Activated naive CD8-positive, alpha-beta T cell treated with anti-CD3 and anti-CD28 coated beads for 36 hours (primary cell): ENCODE data around the gene RECK. TPM values are rescaled to one million over a fixed set of nuclear protein-coding genes. Genes with fewer than 3 reads are reported as not detected.
"Not testable (repeated sequence)": the region's sequence is repeated elsewhere in the genome, so short reads cannot be mapped to it uniquely, and the experiment has no call there.

Source experiments
- DNase-seq: peaks from one replicate; pipeline ENCODE4 v3.0.0; 2021
- H3K27ac Mint-ChIP-seq: one replicate; pipeline ENCODE4 v1.8.0; 2022; ENCODE audit warnings: mild to moderate bottlenecking, moderate library complexity, mixed read lengths
- H3K27me3 Mint-ChIP-seq: one replicate; pipeline ENCODE4 v1.8.0; 2022; ENCODE audit warnings: mild to moderate bottlenecking, mixed read lengths
- H3K36me3 Mint-ChIP-seq: one replicate; pipeline ENCODE4 v1.8.0; 2021; ENCODE audit warnings: mild to moderate bottlenecking, mixed read lengths
- H3K4me1 Mint-ChIP-seq: one replicate; pipeline ENCODE4 v1.8.0; 2021; ENCODE audit warnings: mixed read lengths
- H3K4me3 Mint-ChIP-seq: one replicate; pipeline ENCODE4 v1.8.0; 2022; ENCODE audit warnings: mild to moderate bottlenecking, moderate library complexity, mixed read lengths
- H3K9me3 Mint-ChIP-seq: one replicate; pipeline ENCODE4 v1.8.0; 2022; ENCODE audit warnings: mixed read lengths
- total RNA-seq, 2 experiments: library from RNA; stranded (reverse); gene quantifications; one replicate each; pipeline ENCODE4 v1.2.3, GENCODE V29; 2021

Gene RECK
- total RNA-seq, 2 experiments from 2014 or later, result 4.4 to 5.2 TPM

GRCh38 chr9:36154331-36154952 is 117.7 kb downstream of the RECK start:
- no peak overlapping the region for H3K4me3 Mint-ChIP-seq
- DNase-seq, result no peak
- no peaks in the 10 kb centered on the region for H3K9me3 Mint-ChIP-seq
- H3K27ac Mint-ChIP-seq, result peak overlapping the region; percentile 43
- peaks cover 12% of the 10 kb centered on the region for H3K36me3 Mint-ChIP-seq
- H3K27me3 Mint-ChIP-seq, result no peaks in the 10 kb centered on the region
- H3K4me1 Mint-ChIP-seq, result peaks cover 43% of the 10 kb centered on the region

- H3K4me1 Mint-ChIP-seq, result peaks cover 32% of the 10 kb centered on the region
- H3K27me3 Mint-ChIP-seq, result no peaks in the 10 kb centered on the region
- H3K4me3 Mint-ChIP-seq, result no peak overlapping the region
- peaks cover 10% of the 10 kb centered on the region for H3K36me3 Mint-ChIP-seq
- no peaks in the 10 kb centered on the region for H3K9me3 Mint-ChIP-seq
- no peak for DNase-seq
- no peak overlapping the region for H3K27ac Mint-ChIP-seq
Observed at GRCh38 chr9:36156116-36156515, 119.4 kb downstream of the RECK start.

- no peak for DNase-seq
- no peak overlapping the region for H3K4me3 Mint-ChIP-seq
- no peak overlapping the region for H3K27ac Mint-ChIP-seq
- H3K27me3 Mint-ChIP-seq, result no peaks in the 10 kb centered on the region
- H3K36me3 Mint-ChIP-seq, result peaks cover 10% of the 10 kb centered on the region
- peaks cover 19% of the 10 kb centered on the region for H3K4me1 Mint-ChIP-seq
- H3K9me3 Mint-ChIP-seq, result no peaks in the 10 kb centered on the region
Observed at GRCh38 chr9:36158122-36158521, 121.4 kb downstream of the RECK start.

GRCh38 chr9:36158917-36159316 is 122.2 kb downstream of the RECK start:
- no peaks in the 10 kb centered on the region for H3K9me3 Mint-ChIP-seq
- peaks cover 10% of the 10 kb centered on the region for H3K36me3 Mint-ChIP-seq
- H3K4me3 Mint-ChIP-seq, result no peak overlapping the region
- DNase-seq, result no peak
- H3K4me1 Mint-ChIP-seq, result peaks cover 15% of the 10 kb centered on the region
- H3K27ac Mint-ChIP-seq, result no peak overlapping the region
- H3K27me3 Mint-ChIP-seq, result no peaks in the 10 kb centered on the region

GRCh38 chr9:36159509-36159908 is 122.8 kb downstream of the RECK start:
- not testable (repeated sequence) for H3K4me1 Mint-ChIP-seq, H3K36me3 Mint-ChIP-seq, H3K4me3 Mint-ChIP-seq, DNase-seq, H3K9me3 Mint-ChIP-seq, H3K27me3 Mint-ChIP-seq, H3K27ac Mint-ChIP-seq

- DNase-seq, H3K27ac Mint-ChIP-seq, H3K36me3 Mint-ChIP-seq: not testable (repeated sequence)
Observed at GRCh38 chr9:36160126-36160525, 123.4 kb downstream of the RECK start.

GRCh38 chr9:36161187-36161586 is 124.5 kb downstream of the RECK start:
- Mint-ChIP-seq H3K36me3 (peaks cover 10% of the 10 kb centered on the region), H3K9me3 (no peaks in the 10 kb centered on the region), H3K27ac (no peak overlapping the region), H3K4me1 (peaks cover 6% of the 10 kb centered on the region), H3K4me3 (no peak overlapping the region), H3K27me3 (peaks cover 2% of the 10 kb centered on the region)
- no peak for DNase-seq

More at GRCh38 chr9:36160126-36160525, 123.4 kb downstream of the RECK start:
- H3K9me3 Mint-ChIP-seq, H3K4me3 Mint-ChIP-seq, H3K4me1 Mint-ChIP-seq, H3K27me3 Mint-ChIP-seq: not testable (repeated sequence)

GRCh38 chr9:36162211-36162738 is 125.6 kb downstream of the RECK start:
- H3K27me3 Mint-ChIP-seq, result peaks cover 4% of the 10 kb centered on the region
- DNase-seq, result no peak

GRCh38 chr9:36163049-36163785 is 126.5 kb downstream of the RECK start:
- Mint-ChIP-seq H3K4me3 (no peak overlapping the region), H3K9me3 (no peaks in the 10 kb centered on the region), H3K36me3 (peaks cover 3% of the 10 kb centered on the region)

More at GRCh38 chr9:36162211-36162738, 125.6 kb downstream of the RECK start:
- Mint-ChIP-seq H3K4me1 (peaks cover 9% of the 10 kb centered on the region), H3K9me3 (no peaks in the 10 kb centered on the region), H3K27ac (no peak overlapping the region), H3K4me3 (no peak overlapping the region), H3K36me3 (peaks cover 5% of the 10 kb centered on the region)

GRCh38 chr9:36163786-36164170 is 127.1 kb downstream of the RECK start:
- Mint-ChIP-seq H3K27ac (no peak overlapping the region), H3K27me3 (peaks cover 4% of the 10 kb centered on the region), H3K9me3 (no peaks in the 10 kb centered on the region), H3K4me3 (no peak overlapping the region), H3K4me1 (peaks cover 3% of the 10 kb centered on the region), H3K36me3 (no peaks in the 10 kb centered on the region)
- no peak for DNase-seq

More at GRCh38 chr9:36163049-36163785, 126.5 kb downstream of the RECK start:
- no peak for DNase-seq
- peaks cover 4% of the 10 kb centered on the region for H3K27me3 Mint-ChIP-seq
- no peak overlapping the region for H3K27ac Mint-ChIP-seq
- peaks cover 6% of the 10 kb centered on the region for H3K4me1 Mint-ChIP-seq

GRCh38 chr9:36164372-36164771 is 127.7 kb downstream of the RECK start:
- peaks cover 4% of the 10 kb centered on the region for H3K27me3 Mint-ChIP-seq

GRCh38 chr9:36164989-36165388 is 128.3 kb downstream of the RECK start:
- Mint-ChIP-seq H3K9me3 (no peaks in the 10 kb centered on the region), H3K4me1 (peaks cover 3% of the 10 kb centered on the region), H3K36me3 (no peaks in the 10 kb centered on the region), H3K4me3 (no peak overlapping the region), H3K27ac (no peak overlapping the region), H3K27me3 (peaks cover 4% of the 10 kb centered on the region)
- no peak for DNase-seq

More at GRCh38 chr9:36164372-36164771, 127.7 kb downstream of the RECK start:
- H3K4me1 Mint-ChIP-seq, result peaks cover 3% of the 10 kb centered on the region
- H3K27ac Mint-ChIP-seq, result no peak overlapping the region
- no peaks in the 10 kb centered on the region for H3K36me3 Mint-ChIP-seq
- H3K9me3 Mint-ChIP-seq, result no peaks in the 10 kb centered on the region
- H3K4me3 Mint-ChIP-seq, result no peak overlapping the region
- no peak for DNase-seq

GRCh38 chr9:36165826-36166167 is 129.1 kb downstream of the RECK start:
- H3K9me3 Mint-ChIP-seq, result no peaks in the 10 kb centered on the region
- no peak overlapping the region for H3K4me3 Mint-ChIP-seq
- DNase-seq, result no peak
- no peak overlapping the region for H3K27ac Mint-ChIP-seq
- peaks cover 4% of the 10 kb centered on the region for H3K27me3 Mint-ChIP-seq
- peaks cover 3% of the 10 kb centered on the region for H3K4me1 Mint-ChIP-seq
- no peaks in the 10 kb centered on the region for H3K36me3 Mint-ChIP-seq

- Mint-ChIP-seq H3K36me3 (no peaks in the 10 kb centered on the region), H3K4me1 (peaks cover 3% of the 10 kb centered on the region), H3K9me3 (no peaks in the 10 kb centered on the region), H3K27me3 (peaks cover 4% of the 10 kb centered on the region), H3K27ac (no peak overlapping the region), H3K4me3 (peak overlapping the region; percentile 67)
- DNase-seq, result peak; percentile 88
Observed at GRCh38 chr9:36166168-36166927, 129.6 kb downstream of the RECK start.

- no peak for DNase-seq
- Mint-ChIP-seq H3K4me1 (peaks cover 3% of the 10 kb centered on the region), H3K9me3 (no peaks in the 10 kb centered on the region), H3K36me3 (no peaks in the 10 kb centered on the region), H3K4me3 (no peak within 1 kb of the TSS), H3K27me3 (peaks cover 4% of the 10 kb centered on the region), H3K27ac (no peak within 1 kb of the TSS)
Observed at GRCh38 chr9:36169166-36169565, 132.5 kb downstream of the RECK start, which contains the start of gene CCIN. TSS of gene CCIN (plus strand) at chr9:36169388. CDS start at chr9:36169503, 115 bp downstream.
